IMR-90 (cell line): ENCODE results near the gene HRH2. TPM values are rescaled to one million over a fixed set of nuclear protein-coding genes. Genes with fewer than 3 reads are reported as not detected.

Experiments used
- ATAC-seq: fragments of 200-7000 bp; cut with Tn5 transposase; 2 replicates; pipeline ENCODE4 v1.9.1; 2020; ENCODE audit warnings: low read depth, mild to moderate bottlenecking, moderate library complexity
- BruUV-seq: library from RNA; stranded (reverse); fragments of 400-500 nt; replicated peaks from 2 replicates; lab custom pipeline; 2021; lab: Mats Ljungman, UMichigan
- CTCF ChIA-PET: fragments of 300-600 bp; formaldehyde crosslinking; extraction: SDS; loops from one replicate; lab custom pipeline; 2021; ENCODE audit warnings: antibody characterized with exemption; lab: Yijun Ruan, JAX
- POLR2A ChIA-PET: fragments of 300-600 bp; sonication (Branson Sonifier 250); formaldehyde crosslinking; loops from one replicate; lab custom pipeline; 2022; ENCODE audit warnings: antibody characterized with exemption; ENCODE audit not compliant: unreplicated experiment; lab: Charles Lee
- DNase-seq: peaks from one replicate; pipeline ENCODE4 v3.0.0; 2013
- H2AFZ ChIP-seq: replicated peaks from 2 replicates; pipeline ENCODE3; 2013; ENCODE audit warnings: low read length, mild to moderate bottlenecking; ENCODE audit not compliant: poor library complexity
- H2AK5ac ChIP-seq: 2 replicates; pipeline ENCODE4 v1.6.1; 2013; ENCODE audit warnings: low read depth, low read length, inconsistent platforms
- H2AK9ac ChIP-seq: replicated peaks from 2 replicates; pipeline ENCODE3; 2013; ENCODE audit warnings: mild to moderate bottlenecking, low read depth, low read length, moderate library complexity; ENCODE audit not compliant: poor library complexity
- H2BK120ac ChIP-seq: 2 replicates; pipeline ENCODE4 v1.6.1; 2013; ENCODE audit warnings: low read depth, low read length, inconsistent platforms
- H2BK15ac ChIP-seq: 3 replicates; pipeline ENCODE4 v1.6.1; 2013; ENCODE audit warnings: low read depth, low read length, inconsistent platforms
- H2BK20ac ChIP-seq: 2 replicates; pipeline ENCODE4 v1.6.1; 2013; ENCODE audit warnings: low read depth, mild to moderate bottlenecking, inconsistent platforms, low read length, moderate library complexity
- H2BK5ac ChIP-seq: 2 replicates; pipeline ENCODE4 v1.6.1; 2013; ENCODE audit warnings: mild to moderate bottlenecking, low read depth, low read length, inconsistent platforms; ENCODE audit not compliant: poor library complexity, severe bottlenecking
- H3K14ac ChIP-seq: replicated peaks from 2 replicates; pipeline ENCODE4 v1.6.1; 2013; ENCODE audit warnings: low read depth, low read length, inconsistent platforms
- H3K18ac ChIP-seq: 2 replicates; pipeline ENCODE4 v1.6.1; 2013; ENCODE audit warnings: low read depth, low read length, control low read depth
- H3K23ac ChIP-seq: 2 replicates; pipeline ENCODE4 v1.6.1; 2013; ENCODE audit warnings: low read depth, low read length, inconsistent platforms
- H3K27ac ChIP-seq: 2 replicates; pipeline ENCODE4 v1.5.1; 2013; ENCODE audit warnings: mild to moderate bottlenecking, control low read depth, low read length; ENCODE audit not compliant: insufficient read depth
- H3K27me3 ChIP-seq: 2 replicates; pipeline ENCODE4 v1.6.1; 2013; ENCODE audit warnings: low read length; ENCODE audit not compliant: control insufficient read depth, insufficient read depth
- H3K36me3 ChIP-seq: 2 replicates; pipeline ENCODE4 v1.6.1; 2013; ENCODE audit warnings: low read length, mixed read lengths; ENCODE audit not compliant: control insufficient read depth, insufficient read depth
- H3K4ac ChIP-seq: 2 replicates; pipeline ENCODE4 v1.6.1; 2013; ENCODE audit warnings: low read depth, low read length, inconsistent platforms
- H3K4me1 ChIP-seq: 2 replicates; pipeline ENCODE4 v1.6.1; 2013; ENCODE audit warnings: low read length, mixed read lengths; ENCODE audit not compliant: control insufficient read depth, insufficient read depth
- H3K4me2 ChIP-seq: 2 replicates; pipeline ENCODE4 v1.6.1; 2013; ENCODE audit warnings: low read depth, mild to moderate bottlenecking, control low read depth, low read length, moderate library complexity
- H3K4me3 ChIP-seq: 2 replicates; pipeline ENCODE4 v1.5.1; 2013; ENCODE audit warnings: low read depth, mild to moderate bottlenecking, control low read depth, low read length, moderate library complexity; ENCODE audit not compliant: insufficient read depth
- H3K56ac ChIP-seq: 2 replicates; pipeline ENCODE4 v1.6.1; 2013; ENCODE audit warnings: low read length, inconsistent platforms; ENCODE audit not compliant: insufficient read depth; ENCODE audit errors: extremely low read depth
- H3K79me1 ChIP-seq, 2 experiments: 2 replicates each; pipeline ENCODE4 v1.6.1; 2013; ENCODE audit warnings: low read length in 2 of 2, inconsistent platforms in 1 of 2, low read depth in 1 of 2
- H3K9ac ChIP-seq: 2 replicates; pipeline ENCODE4 v1.6.1; 2013; ENCODE audit warnings: low read depth, low read length, control low read depth
- H3K9me1 ChIP-seq: 2 replicates; pipeline ENCODE4 v1.6.1; 2013; ENCODE audit warnings: low read length, inconsistent platforms; ENCODE audit not compliant: insufficient read depth
- H3K9me3 ChIP-seq: 2 replicates; pipeline ENCODE4 v1.6.1; 2013; ENCODE audit warnings: low read length; ENCODE audit not compliant: control insufficient read depth, insufficient read depth
- H4K20me1 ChIP-seq: 2 replicates; pipeline ENCODE4 v1.6.1; 2013; ENCODE audit warnings: low read length, inconsistent platforms; ENCODE audit not compliant: insufficient read depth
- H4K5ac ChIP-seq: 2 replicates; pipeline ENCODE4 v1.6.1; 2013; ENCODE audit warnings: mild to moderate bottlenecking, low read depth, low read length, control low read depth
- H4K8ac ChIP-seq, 2 experiments: 2 replicates each; pipeline ENCODE4 v1.6.1; 2013; ENCODE audit warnings: low read depth in 2 of 2, low read length in 2 of 2, control low read depth in 1 of 2, inconsistent platforms in 1 of 2
- H4K91ac ChIP-seq: 2 replicates; pipeline ENCODE4 v1.6.1; 2013; ENCODE audit warnings: low read depth, low read length, inconsistent platforms; ENCODE audit not compliant: insufficient read depth
- CHD1 ChIP-seq: IDR thresholded peaks from 2 replicates; pipeline ENCODE4 v1.6.1; 2012; ENCODE audit warnings: low read depth, low read length, improper control_type of control experiment
- MAFK ChIP-seq: IDR thresholded peaks from 2 replicates; pipeline ENCODE4 v1.6.1; 2012; ENCODE audit warnings: low read depth, low read length, improper control_type of control experiment
- MAZ ChIP-seq: IDR thresholded peaks from 2 replicates; pipeline ENCODE4 v1.6.1; 2012; ENCODE audit warnings: low read depth, mild to moderate bottlenecking, low read length, improper control_type of control experiment, moderate library complexity, borderline replicate concordance
- MXI1 ChIP-seq: IDR thresholded peaks from 2 replicates; pipeline ENCODE4 v1.6.1; 2012; ENCODE audit warnings: low read depth, mild to moderate bottlenecking, low read length, moderate library complexity, borderline replicate concordance
- POLR2A ChIP-seq: IDR thresholded peaks from 2 replicates; pipeline ENCODE4 v1.6.1; 2012; ENCODE audit warnings: mild to moderate bottlenecking, low read depth, low read length
- RAD21 ChIP-seq: IDR thresholded peaks from 2 replicates; pipeline ENCODE4 v1.6.1; 2012; ENCODE audit warnings: low read length, improper control_type of control experiment
- RCOR1 ChIP-seq: IDR thresholded peaks from 2 replicates; pipeline ENCODE4 v1.6.1; 2012; ENCODE audit warnings: mild to moderate bottlenecking, low read length, improper control_type of control experiment; ENCODE audit not compliant: insufficient replicate concordance
- RFX5 ChIP-seq: IDR thresholded peaks from 2 replicates; pipeline ENCODE4 v1.8.0; 2012; ENCODE audit warnings: low read depth, mild to moderate bottlenecking, low read length, moderate library complexity
- SMC3 ChIP-seq: fragments of 150-350 bp; IDR thresholded peaks from 2 replicates; pipeline ENCODE4 v1.6.1; 2016; ENCODE audit warnings: low read depth, mild to moderate bottlenecking, antibody characterized with exemption, low read length, moderate library complexity
- WGBS, 2 experiments: methylation state at CpG; one replicate each; pipeline versions ENCODE4 v1.1.5 to v1.1.7; 2013; ENCODE audit warnings: missing lambda C conversion rate in 2 of 2; ENCODE audit not compliant: insufficient read length in 1 of 2; ENCODE audit errors: extremely low coverage in 2 of 2; 5-methylcytosine and 5-hydroxymethylcytosine counted together
- dilution Hi-C: fragments of 300-500 bp; cut with HindIII; formaldehyde crosslinking; loops from one replicate; pipeline ENCODE4 v1.14.3; 2018; ENCODE audit warnings: low sequenced_read_pairs; ENCODE audit not compliant: unreplicated experiment
- in situ Hi-C: fragments of 300-500 bp; cut with MboI; formaldehyde crosslinking; loops from 3 replicates; pipeline ENCODE4 v1.14.3; 2019; ENCODE audit warnings: low sequenced_read_pairs, inconsistent platforms, mixed read lengths
- intact Hi-C: fragments of 100-400 bp; cut with micrococcal nuclease; formaldehyde crosslinking; loops from 2 replicates; pipeline ENCODE4 v1.10.0; 2022
- polyA plus RNA-seq, 3 experiments: library from polyadenylated mRNA; depleted of rRNA; stranded (reverse); fragments of >200 nt; gene quantifications; 2 replicates each; pipeline ENCODE4 v1.2.3, GENCODE V29; 2012; ENCODE audit warnings: low replicate concordance in 1 of 3
- total RNA-seq: library from RNA; depleted of rRNA; stranded (reverse); fragments of >200 nt; gene quantifications from 2 replicates; pipeline ENCODE4 v1.2.3, GENCODE V29; 2012
- TF ChIP-seq, protein P1 (sequence below): conservative IDR thresholded peaks from 2 replicates; pipeline ENCODE4 v1.5.1; 2012; ENCODE audit warnings: mild to moderate bottlenecking, low read depth, low read length, improper control_type of control experiment

Gene HRH2
- total and polyA plus RNA-seq, 2 of the 4 experiments (the other 2 are of a cell fraction): not detected

DNA sequence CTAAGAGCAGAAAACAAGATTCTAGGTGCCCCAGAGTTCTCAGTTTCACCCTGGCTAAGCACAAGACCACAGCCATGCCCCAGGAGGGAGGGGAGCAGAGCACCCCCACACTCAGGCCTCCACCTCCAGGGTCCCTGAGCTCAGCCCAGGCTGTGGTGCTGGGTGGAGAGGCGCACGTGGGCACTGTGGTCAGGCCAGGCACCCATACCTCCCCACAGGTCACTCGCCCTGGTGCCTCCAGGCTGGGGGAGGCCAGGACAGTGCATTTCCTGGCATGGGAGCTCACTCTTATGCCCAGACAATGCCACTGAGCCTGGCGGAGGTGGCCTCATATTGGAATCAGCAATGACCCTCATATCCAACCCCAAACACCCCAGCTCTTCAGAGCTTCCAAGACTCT, 78.8 kb downstream of the HRH2 start:
- dilution Hi-C loops (no loop called here), in situ Hi-C loops (loop anchor here (25.0 kb wide), 2 partner anchors 601 to 826 kb away; no protein-coding TSS in a partner anchor), intact Hi-C loops (no loop called here)
- H2BK5ac ChIP-seq: no peak overlapping the region
- H3K4me1 ChIP-seq: no peaks in the 10 kb centered on the region
- no peaks in the 10 kb centered on the region for H3K79me1 ChIP-seq
- BruUV-seq: no TSS peak
- no peak overlapping the region for H2AK5ac ChIP-seq
- no peak overlapping the region for H3K9ac ChIP-seq
- H3K56ac ChIP-seq: no peak overlapping the region
- H3K4ac ChIP-seq: no peak overlapping the region
- H4K5ac ChIP-seq: no peak overlapping the region
- ATAC-seq (no peak), DNase-seq (no peak)
- no peak overlapping the region for H2AK9ac ChIP-seq
- peaks cover 2% of the 10 kb centered on the region; the same call in 1 of the 2 replicates for H3K9me3 ChIP-seq
- no peak for TF ChIP-seq POLR2A
- no peak for TF ChIP-seq SMC3
- no peak for TF ChIP-seq CHD1
- TF ChIP-seq, protein P1, sequence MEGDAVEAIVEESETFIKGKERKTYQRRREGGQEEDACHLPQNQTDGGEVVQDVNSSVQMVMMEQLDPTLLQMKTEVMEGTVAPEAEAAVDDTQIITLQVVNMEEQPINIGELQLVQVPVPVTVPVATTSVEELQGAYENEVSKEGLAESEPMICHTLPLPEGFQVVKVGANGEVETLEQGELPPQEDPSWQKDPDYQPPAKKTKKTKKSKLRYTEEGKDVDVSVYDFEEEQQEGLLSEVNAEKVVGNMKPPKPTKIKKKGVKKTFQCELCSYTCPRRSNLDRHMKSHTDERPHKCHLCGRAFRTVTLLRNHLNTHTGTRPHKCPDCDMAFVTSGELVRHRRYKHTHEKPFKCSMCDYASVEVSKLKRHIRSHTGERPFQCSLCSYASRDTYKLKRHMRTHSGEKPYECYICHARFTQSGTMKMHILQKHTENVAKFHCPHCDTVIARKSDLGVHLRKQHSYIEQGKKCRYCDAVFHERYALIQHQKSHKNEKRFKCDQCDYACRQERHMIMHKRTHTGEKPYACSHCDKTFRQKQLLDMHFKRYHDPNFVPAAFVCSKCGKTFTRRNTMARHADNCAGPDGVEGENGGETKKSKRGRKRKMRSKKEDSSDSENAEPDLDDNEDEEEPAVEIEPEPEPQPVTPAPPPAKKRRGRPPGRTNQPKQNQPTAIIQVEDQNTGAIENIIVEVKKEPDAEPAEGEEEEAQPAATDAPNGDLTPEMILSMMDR: no peak
- TF ChIP-seq MAZ: no peak
- no peak for TF ChIP-seq RAD21
- TF ChIP-seq RFX5: no peak
- no peak for TF ChIP-seq MXI1
- TF ChIP-seq RCOR1: no peak
- no peak for TF ChIP-seq MAFK
- H3K4me2 ChIP-seq: no peak overlapping the region
- no peak overlapping the region for H4K91ac ChIP-seq
- no peak overlapping the region for H3K4me3 ChIP-seq
- ChIA-PET POLR2A (no interaction called here), CTCF (no interaction called here)
- no peak overlapping the region for H2AFZ ChIP-seq
- H3K14ac ChIP-seq: no peak overlapping the region
- H4K8ac ChIP-seq: no peak overlapping the region
- H3K27me3 ChIP-seq: no peaks in the 10 kb centered on the region
- H3K23ac ChIP-seq: no peak overlapping the region
- H2BK20ac ChIP-seq: no peak overlapping the region
- no CpG with 5 or more reads among the region's 4 CpGs for WGBS, 2 experiments
- no peaks in the 10 kb centered on the region for H3K36me3 ChIP-seq
- no peak overlapping the region for H2BK15ac ChIP-seq
- H3K27ac ChIP-seq: no peak overlapping the region
- no peak overlapping the region for H2BK120ac ChIP-seq
- no peaks in the 10 kb centered on the region for H3K9me1 ChIP-seq
- no peak overlapping the region for H3K18ac ChIP-seq
- H4K20me1 ChIP-seq: no peaks in the 10 kb centered on the region
